KOPT-K1 (cell line): ENCODE measurements around the gene PMFBP1.
"Not testable (repeated sequence)": the region's sequence is repeated elsewhere in the genome, so short reads cannot be mapped to it uniquely, and the experiment has no call there.

Experiments used
- H3K27ac ChIP-seq: fragments of 200-600 bp; sonication (generic); 2 replicates; pipeline ENCODE4 v1.5.1; 2016; ENCODE audit warnings: antibody characterized with exemption, mild to moderate bottlenecking, low read depth, low read length; ENCODE audit not compliant: poor library complexity, severe bottlenecking
- H3K36me3 ChIP-seq: fragments of 200-600 bp; sonication (generic); 2 replicates; pipeline ENCODE4 v1.5.1; 2017; ENCODE audit warnings: antibody characterized with exemption, mild to moderate bottlenecking, low read length, moderate library complexity; ENCODE audit not compliant: insufficient read depth
- H3K9me3 ChIP-seq: fragments of 200-600 bp; sonication (generic); 2 replicates; pipeline ENCODE4 v1.5.1; 2017; ENCODE audit warnings: antibody characterized with exemption, low read length, mild to moderate bottlenecking; ENCODE audit not compliant: insufficient read depth, poor library complexity, severe bottlenecking

PMFBP1 gene

DNA sequence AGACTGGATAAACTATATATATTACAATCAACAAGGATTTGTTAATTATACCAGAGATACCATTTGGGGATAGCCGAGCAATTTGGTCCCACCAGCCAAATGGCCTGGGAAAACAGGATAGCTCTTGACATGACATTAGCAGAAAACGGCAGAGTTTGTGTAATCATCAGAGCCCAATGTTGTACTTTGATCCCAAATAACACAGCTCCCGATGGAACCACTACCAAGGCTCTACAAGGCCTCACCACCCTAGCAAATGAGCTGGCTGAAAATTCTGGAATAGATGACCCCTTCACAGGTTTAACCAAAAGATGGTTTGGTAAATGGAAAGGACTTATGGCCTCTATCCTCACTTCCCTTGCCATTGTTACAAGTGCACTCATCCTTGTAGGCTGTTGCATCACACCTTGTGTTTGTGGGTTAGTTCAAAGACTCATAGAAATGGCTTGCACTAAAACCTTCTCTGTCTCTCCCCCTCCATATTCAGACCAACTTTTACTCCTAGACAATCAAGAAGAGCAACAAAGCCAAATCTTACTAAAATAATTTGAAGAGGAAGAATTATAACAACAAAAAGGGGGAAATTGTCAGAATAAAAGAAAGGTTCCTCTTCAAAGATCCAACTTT lies 88.1 kb downstream of the PMFBP1 start:
- peaks cover 48% of the 10 kb centered on the region for H3K36me3 ChIP-seq
- H3K9me3 ChIP-seq: peaks cover 11% of the 10 kb centered on the region
- no peak overlapping the region for H3K27ac ChIP-seq

DNA sequence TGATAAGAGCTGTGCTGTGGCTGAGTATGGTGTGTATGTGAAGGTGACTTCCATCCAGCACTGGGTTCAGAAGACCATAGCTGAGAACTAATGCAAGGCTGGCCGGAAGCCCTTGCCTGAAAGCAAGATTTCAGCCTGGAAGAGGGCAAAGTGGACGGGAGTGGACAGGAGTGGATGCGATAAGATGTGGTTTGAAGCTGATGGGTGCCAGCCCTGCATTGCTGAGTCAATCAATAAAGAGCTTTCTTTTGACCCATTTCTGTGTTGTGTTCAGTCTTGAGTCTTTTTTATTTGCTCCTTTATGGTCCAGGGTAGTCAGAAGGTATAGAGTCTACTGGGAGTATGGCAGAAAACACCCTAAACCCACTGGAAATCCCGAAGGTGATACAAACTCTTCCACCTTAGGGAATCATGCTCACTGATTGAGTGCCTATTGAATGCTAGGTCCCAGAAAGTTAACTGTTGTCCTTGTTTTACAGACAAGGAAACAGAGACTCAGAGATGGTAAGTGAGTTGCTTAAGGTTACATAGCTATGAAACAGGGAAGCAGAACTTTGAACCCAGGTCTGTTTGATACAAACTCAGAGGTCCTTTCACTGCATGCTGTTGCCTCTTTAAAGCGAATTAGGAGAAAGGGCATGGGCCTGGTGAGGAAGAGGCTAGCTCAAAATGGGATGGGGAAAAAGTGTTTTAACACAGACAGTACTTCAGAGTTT lies 94.8 kb downstream of the PMFBP1 start:
- not testable (repeated sequence) for H3K36me3 ChIP-seq, H3K27ac ChIP-seq, H3K9me3 ChIP-seq

DNA sequence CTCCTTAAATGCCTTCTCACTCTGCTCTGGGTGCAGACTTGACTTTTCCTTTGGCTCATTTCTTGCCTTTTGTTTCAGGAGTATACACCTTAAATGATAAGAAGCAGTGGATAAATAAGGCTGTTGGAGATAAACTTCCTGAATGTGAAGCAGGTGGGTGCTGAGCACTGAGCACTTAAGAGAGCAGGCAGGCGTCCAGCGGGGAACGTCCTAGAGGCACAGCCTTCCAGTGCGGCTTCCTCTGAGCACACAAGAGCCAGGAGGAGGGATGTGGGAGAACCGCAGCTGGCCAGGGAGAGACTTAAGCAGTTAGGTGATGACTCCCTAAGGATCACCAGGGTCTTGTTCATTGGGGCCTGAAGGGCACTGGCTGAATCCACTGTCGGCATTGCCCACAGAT lies 96.9 kb downstream of the PMFBP1 start:
- H3K9me3 ChIP-seq, H3K27ac ChIP-seq, H3K36me3 ChIP-seq: not testable (repeated sequence)

DNA sequence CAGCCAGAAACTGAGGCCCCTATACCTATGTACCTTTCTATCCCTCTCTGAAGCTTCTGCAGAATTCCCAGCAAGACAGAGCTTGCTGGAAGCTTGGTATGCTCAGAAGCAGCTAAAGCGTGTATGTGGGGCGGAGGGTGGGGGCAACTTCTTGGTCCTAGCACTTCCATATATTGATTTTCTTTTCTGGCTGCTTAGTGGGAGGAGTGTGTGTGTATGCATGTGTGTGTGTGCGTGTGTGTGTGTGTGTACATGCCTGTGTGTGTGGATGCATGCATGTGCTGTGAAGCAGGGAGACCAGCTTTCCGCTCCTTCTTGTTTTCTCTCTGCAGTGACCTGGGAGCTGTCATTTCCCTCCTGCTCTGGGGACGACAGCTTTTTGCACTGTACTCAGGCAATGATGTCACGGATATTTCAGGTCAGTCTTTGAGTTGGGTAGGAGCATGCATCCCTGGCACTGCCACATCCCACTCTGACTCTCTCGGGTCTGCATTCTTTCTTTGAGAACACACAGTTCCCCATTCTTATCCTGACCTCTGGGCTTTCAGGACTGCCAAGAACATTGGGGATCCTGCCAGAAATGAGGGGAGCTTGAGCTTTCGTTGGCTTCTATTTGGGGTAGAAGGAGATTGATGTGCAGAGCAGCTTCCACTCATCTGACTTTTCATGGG lies 98.3 kb downstream of the PMFBP1 start:
- Histone ChIP-seq H3K27ac (no peak overlapping the region), H3K9me3 (no peaks in the 10 kb centered on the region), H3K36me3 (no peaks in the 10 kb centered on the region)

DNA sequence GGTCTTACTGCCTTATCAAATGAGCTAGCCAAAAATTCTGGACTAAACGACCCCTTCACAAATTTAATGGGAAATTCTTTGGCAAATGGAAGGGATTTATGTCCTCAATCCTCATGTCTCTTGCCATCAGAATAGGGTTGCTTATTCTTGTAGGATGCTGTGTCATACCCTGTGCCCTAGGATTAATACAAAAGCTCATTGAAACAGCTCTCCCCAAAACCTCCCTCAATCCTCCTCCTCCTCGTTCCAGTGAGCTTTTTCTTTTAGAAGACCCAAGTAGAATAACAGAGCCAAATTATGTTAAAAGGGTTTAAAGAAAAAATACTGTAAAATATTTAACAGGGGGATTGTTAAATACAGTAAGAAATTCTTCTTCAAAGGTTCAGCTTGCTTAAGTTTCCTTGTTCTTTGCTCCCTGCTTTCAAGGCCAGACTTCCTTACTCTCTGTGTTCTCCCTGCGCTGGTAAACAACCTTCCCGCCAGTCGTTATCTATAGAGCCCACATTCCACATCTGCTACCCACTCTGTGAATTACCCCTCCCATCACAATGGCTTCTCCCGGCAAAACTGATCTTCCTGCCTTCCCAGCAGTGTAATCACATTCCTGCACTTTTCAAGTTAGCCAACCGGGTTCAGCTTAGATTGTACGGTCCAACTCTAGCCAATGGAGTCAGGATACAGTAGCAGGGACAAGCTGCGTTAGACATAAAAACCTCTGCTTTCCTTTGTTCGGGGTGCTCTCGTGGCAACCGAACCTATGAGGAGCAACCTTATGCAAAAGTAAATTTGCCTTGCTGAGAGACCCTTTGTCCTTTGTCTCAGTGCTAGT lies 99.2 kb downstream of the PMFBP1 start:
- H3K9me3 ChIP-seq: no peaks in the 10 kb centered on the region
- H3K36me3 ChIP-seq: no peaks in the 10 kb centered on the region
- no peak overlapping the region for H3K27ac ChIP-seq
